ENCODE results near the gene HS3ST1.

DNA sequence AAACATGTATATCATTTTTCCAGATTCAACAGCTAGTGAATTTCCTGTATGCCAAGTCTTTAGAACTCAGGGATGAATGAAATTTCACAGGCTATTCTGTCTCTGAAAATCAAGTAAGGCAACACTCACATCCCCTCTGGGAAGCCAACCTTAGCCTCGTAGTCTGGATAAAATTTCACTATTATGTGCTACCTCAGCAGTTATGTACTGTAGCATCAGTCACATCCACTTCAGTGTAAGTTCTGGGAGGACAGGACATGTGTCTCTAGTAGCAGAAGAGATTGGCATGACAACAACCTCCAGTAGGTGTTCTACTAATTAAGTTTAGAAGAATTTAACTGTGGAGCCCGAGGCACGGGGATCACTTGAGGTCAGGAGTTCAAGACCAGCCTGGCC lies 42.4 kb upstream of the HS3ST1 start:
- TF ChIP-seq CTCF (IDR thresholded peaks at IDR 0.05; ENCODE audit: insufficient read depth, low read length), result no peak
- no peak for TF ChIP-seq GABPA (IDR thresholded peaks at IDR 0.05; ENCODE audit: low read depth)
- no peak for TF ChIP-seq REST (IDR thresholded peaks at IDR 0.05; ENCODE audit: insufficient replicate concordance, low read depth)
- no peak for TF ChIP-seq POLR2AphosphoS5 (IDR thresholded peaks at IDR 0.05; ENCODE audit: low read depth)

Data from HL-60 (cell line).